ENCODE results near the gene CDYL. TPM values are rescaled to one million over a fixed set of nuclear protein-coding genes. Genes with fewer than 3 reads are reported as not detected.

The CDYL gene
- total and polyA plus RNA-seq, 2 of the 4 experiments (the other 2 are of a cell fraction) = 14.2 to 92.1 TPM

GRCh38 chr6:4970739-4971395 lies 194.7 kb downstream of the CDYL start:
- Histone ChIP-seq H4K5ac (ENCODE audit: low read depth, low read length) (peak overlapping the region; percentile 31; the same call in 1 of the 2 replicates), H2BK120ac (ENCODE audit: low read depth, low read length) (peak overlapping the region; percentile 56; the same call in 1 of the 2 replicates), H2BK15ac (ENCODE audit: low read depth, low read length) (no peak overlapping the region), H3K27ac (ENCODE audit: insufficient read depth, low read length) (peak overlapping the region; percentile 32; the same call in 1 of the 2 replicates), H4K91ac (ENCODE audit: insufficient read depth, low read depth, low read length) (peak overlapping the region; percentile 15; the same call in 1 of the 2 replicates), H2AK5ac (ENCODE audit: low read depth, low read length) (peak overlapping the region; percentile 57), H3K23ac (ENCODE audit: low read depth, low read length) (peak overlapping the region; percentile 38; the same call in 1 of the 2 replicates), H3K4me1 (ENCODE audit: control insufficient read depth, insufficient read depth, low read length) (peaks cover 14% of the 10 kb centered on the region; the same call in 1 of the 2 replicates), H3K9me3 (ENCODE audit: control insufficient read depth, insufficient read depth, low read length) (no peaks in the 10 kb centered on the region), H3K79me1 (ENCODE audit: low read depth in 1 of 2, low read length in 2 of 2) (no peaks in the 10 kb centered on the region), H3K4me3 (ENCODE audit: insufficient read depth, low read depth, low read length) (no peak overlapping the region), H2BK5ac (ENCODE audit: low read depth, low read length, poor library complexity, severe bottlenecking) (no peak overlapping the region), H3K18ac (ENCODE audit: low read depth, low read length) (no peak overlapping the region; the same call in 1 of the 2 replicates), H2BK20ac (ENCODE audit: low read depth, low read length) (peak overlapping the region; percentile 69; the same call in 1 of the 2 replicates), H3K9me1 (ENCODE audit: insufficient read depth, low read length) (peaks cover 11% of the 10 kb centered on the region; the same call in 1 of the 2 replicates), H2AFZ (replicated peaks; ENCODE audit: low read length, poor library complexity) (peak overlapping the region; percentile 84), H4K8ac (ENCODE audit: low read depth in 2 of 2, low read length in 2 of 2) (peak overlapping the region in 1 of 2 experiments; percentile 24; a peak in 1 of 4 replicates), H4K20me1 (ENCODE audit: insufficient read depth, low read length) (no peaks in the 10 kb centered on the region), H3K36me3 (ENCODE audit: control insufficient read depth, insufficient read depth, low read length) (no peaks in the 10 kb centered on the region), H3K27me3 (ENCODE audit: control insufficient read depth, insufficient read depth, low read length) (no peaks in the 10 kb centered on the region), H3K4ac (ENCODE audit: low read depth, low read length) (peak overlapping the region; percentile 31; the same call in 1 of the 2 replicates), H3K56ac (ENCODE audit: extremely low read depth, insufficient read depth, low read length) (no peak overlapping the region), H3K4me2 (ENCODE audit: low read depth, low read length) (peak overlapping the region; percentile 41; the same call in 1 of the 2 replicates), H2AK9ac (replicated peaks; ENCODE audit: low read depth, low read length, poor library complexity) (peak overlapping the region; percentile 81), H3K14ac (replicated peaks; ENCODE audit: low read depth, low read length) (0 out of 2 replicates have a peak overlapping the region, but pooled peaks have one; percentile 45), H3K9ac (ENCODE audit: low read depth, low read length) (no peak overlapping the region)
- dilution Hi-C loops (cut with HindIII; ENCODE audit: low sequenced_read_pairs, unreplicated experiment) = no loop called here
- BruUV-seq (replicated peaks) = no TSS peak
- ChIA-PET POLR2A (ENCODE audit: unreplicated experiment) (no interaction called here), CTCF (no interaction called here)
- in situ Hi-C loops (cut with MboI; ENCODE audit: low sequenced_read_pairs) = no loop called here
- 80% methylated on average over 1 of the region's 9 CpGs; no CpG with 5 or more reads in 1 of the 2 experiments for WGBS, 2 experiments (ENCODE audit: extremely low coverage in 2 of 2, insufficient read length in 1 of 2)
- intact Hi-C loops (cut with micrococcal nuclease) = no loop called here
- ATAC-seq (ENCODE audit: low read depth) (peak; percentile 31), DNase-seq (no peak)
- TF ChIP-seq SMC3 (IDR thresholded peaks at IDR 0.05; ENCODE audit: low read depth, low read length) = no peak
- no peak for TF ChIP-seq MAZ (IDR thresholded peaks at IDR 0.05; ENCODE audit: borderline replicate concordance, low read depth, low read length)
- no peak for TF ChIP-seq RCOR1 (IDR thresholded peaks at IDR 0.05; ENCODE audit: insufficient replicate concordance, low read length)
- TF ChIP-seq CHD1 (IDR thresholded peaks at IDR 0.05; ENCODE audit: low read depth, low read length) = no peak
- no peak for TF ChIP-seq MXI1 (IDR thresholded peaks at IDR 0.05; ENCODE audit: borderline replicate concordance, low read depth, low read length)
- no peak for TF ChIP-seq ELK1 (IDR thresholded peaks at IDR 0.05; ENCODE audit: borderline replicate concordance, low read depth, low read length)
- TF ChIP-seq FOS (IDR thresholded peaks at IDR 0.05; ENCODE audit: low read depth, low read length) = no peak
- no peak for TF ChIP-seq CEBPB (IDR thresholded peaks at IDR 0.05; ENCODE audit: low read depth, low read length)
- TF ChIP-seq POLR2A (IDR thresholded peaks at IDR 0.05; ENCODE audit: low read depth, low read length) = no peak
- no peak for TF ChIP-seq RAD21 (IDR thresholded peaks at IDR 0.05; ENCODE audit: low read length)
- no peak for TF ChIP-seq CTCF (conservative IDR thresholded peaks at IDR 0.05; ENCODE audit: low read depth, low read length)
- TF ChIP-seq BHLHE40 (IDR thresholded peaks at IDR 0.05; ENCODE audit: low read depth, low read length) = no peak
- TF ChIP-seq RFX5 (IDR thresholded peaks at IDR 0.05; ENCODE audit: low read depth, low read length) = no peak
- TF ChIP-seq NFE2L2 (IDR thresholded peaks at IDR 0.05; ENCODE audit: low read depth, low read length) = no peak
- TF ChIP-seq USF2 (IDR thresholded peaks at IDR 0.05; ENCODE audit: low read depth, low read length) = no peak

All from IMR-90 (cell line).